ENCODE results near the gene DDTL.

- no peak for TF ChIP-seq CTCF (IDR thresholded peaks at IDR 0.05)
- TF ChIP-seq POLR2A (IDR thresholded peaks at IDR 0.05) = no peak
- no peak for TF ChIP-seq POLR2AphosphoS5 (IDR thresholded peaks at IDR 0.05; ENCODE audit: insufficient read depth in 1 of 2, low read depth in 1 of 2)
These were observed 41.9 kb downstream of the DDTL start for GRCh38 chr22:24008381-24009226.

Measured in vagina (tissue), 2 donors.